Stimulated activated CD8-positive, alpha-beta memory T cell treated with anti-CD3 and anti-CD28 coated beads, Interleukin-7, amount 100 ng/mL, for 4 hours (primary cell): ENCODE measurements around the gene MALL.
"Not testable (repeated sequence)": the region's sequence is repeated elsewhere in the genome, so short reads cannot be mapped to it uniquely, and the experiment has no call there.

Source experiments
- DNase-seq, 2 donors: peaks; one replicate each; pipeline ENCODE4 v3.0.0-alpha.2; 2020; ENCODE audit warnings: low read depth in 2 of 2

MALL gene

GRCh38 chr2:110115291-110116032 is at the start of gene MALL:
Gene MALL, minus strand, starts transcription at chr2:110115822. Its CDS starts 30 bp downstream, at chr2:110115792.
- DNase-seq, result no peak

- DNase-seq, result peak in 1 of 2 donors; percentile 9
Observed at GRCh38 chr2:110157153-110157793, 41.7 kb upstream of the MALL start.

- DNase-seq, result not testable (repeated sequence)
Observed at GRCh38 chr2:110154828-110155227, 39.2 kb upstream of the MALL start.

DNA sequence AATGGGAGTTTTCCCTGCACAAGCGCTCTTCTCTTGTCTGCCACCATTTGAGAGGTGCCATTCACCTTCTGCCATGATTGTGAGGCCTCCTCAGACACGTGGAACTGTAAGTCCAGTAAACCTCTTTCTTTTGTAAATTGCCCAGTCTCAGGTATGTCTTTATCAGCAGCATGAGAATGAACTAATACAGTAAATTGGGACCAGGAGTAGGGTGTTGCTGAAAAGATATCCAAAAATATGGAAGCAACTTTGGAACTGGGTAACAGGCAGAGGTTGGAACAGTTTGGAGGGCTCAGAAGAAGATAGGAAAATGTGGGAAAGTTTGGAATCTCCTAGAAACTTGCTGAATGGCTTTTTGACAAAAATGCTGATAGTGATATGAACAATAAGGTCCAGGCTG is 38.6 kb upstream of the MALL start:
- not testable (repeated sequence) for DNase-seq

GRCh38 chr2:110153416-110153815 is 37.8 kb upstream of the MALL start:
- DNase-seq, result no peak

DNA sequence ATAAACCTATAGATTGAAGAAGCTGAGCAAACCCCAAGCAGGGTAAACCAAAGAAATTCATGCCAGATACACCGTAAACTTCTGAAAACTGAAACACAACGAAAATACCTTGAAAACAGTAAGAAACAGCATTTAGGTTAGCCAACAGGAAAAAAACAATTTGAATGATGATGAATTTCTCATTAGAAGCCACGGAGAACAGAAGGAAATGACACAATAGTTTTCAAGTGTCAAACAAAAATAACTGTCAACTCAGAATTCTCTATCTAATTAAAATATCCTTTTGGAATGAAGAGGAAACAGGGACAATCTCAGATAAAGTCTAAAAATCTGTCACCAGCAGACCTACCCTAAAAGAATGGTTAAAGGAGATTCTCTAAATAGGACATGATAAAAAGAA is 37.3 kb upstream of the MALL start:
- no peak for DNase-seq

DNA sequence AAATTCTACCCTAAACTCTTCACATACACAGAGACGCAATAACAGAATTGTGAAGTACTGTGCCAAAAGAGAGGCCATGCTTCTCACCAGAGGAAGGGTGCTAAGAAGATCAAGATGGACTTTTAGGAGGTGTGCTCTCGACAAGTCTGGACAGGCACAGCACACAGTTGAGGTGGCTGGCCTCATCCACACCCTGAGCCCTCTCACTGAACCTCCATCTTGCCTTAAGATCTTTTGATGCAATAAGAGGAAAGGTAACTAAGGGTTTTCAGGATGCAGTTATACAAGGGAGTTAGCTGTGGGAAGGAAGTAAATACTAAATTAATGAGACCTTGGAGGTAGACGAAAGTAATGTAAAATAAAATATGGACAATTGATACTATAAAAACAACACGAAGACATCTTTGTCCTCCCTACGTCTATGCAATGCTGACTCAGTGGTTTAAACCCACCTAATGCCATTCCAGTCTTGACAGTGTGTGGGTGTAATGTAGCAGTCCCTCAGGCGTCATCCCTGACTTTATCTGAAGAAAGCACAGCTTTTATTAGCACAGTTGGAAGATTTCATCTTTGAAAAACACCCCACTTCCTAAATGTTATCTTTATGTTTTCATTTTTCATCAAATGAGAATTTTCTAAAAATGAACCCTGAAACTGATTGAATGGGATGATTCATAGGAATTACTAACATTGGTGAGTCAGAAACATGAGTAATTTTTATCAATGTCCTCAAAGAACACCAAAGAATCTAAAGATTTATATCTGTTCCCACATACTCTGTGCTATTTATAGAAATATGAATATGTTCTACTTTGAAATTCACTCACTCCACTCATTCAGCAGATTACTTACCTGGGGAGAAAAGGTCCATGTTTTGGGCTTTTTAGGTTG is 34.0 kb upstream of the MALL start:
- DNase-seq, result no peak

DNA sequence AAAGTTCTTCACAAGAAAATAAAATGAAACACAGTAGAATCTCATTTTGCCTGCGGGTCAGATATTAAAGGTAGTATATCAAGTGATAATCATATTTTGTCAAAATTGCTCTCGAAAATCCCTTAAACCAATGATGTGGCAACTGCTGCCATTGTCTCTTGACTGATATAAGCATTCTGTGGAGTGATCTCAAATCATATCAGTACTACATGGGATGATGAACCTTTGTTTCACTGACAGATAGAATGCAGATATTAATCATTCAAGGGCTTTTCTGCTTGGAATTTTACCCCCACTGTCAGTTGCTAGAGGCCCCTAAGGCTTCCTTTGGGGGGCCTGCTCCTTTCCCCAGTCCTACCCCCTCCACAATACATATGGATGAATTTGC is 31.3 kb upstream of the MALL start:
- no peak for DNase-seq

GRCh38 chr2:110146183-110146944 is 30.7 kb upstream of the MALL start:
- DNase-seq, result no peak

DNA sequence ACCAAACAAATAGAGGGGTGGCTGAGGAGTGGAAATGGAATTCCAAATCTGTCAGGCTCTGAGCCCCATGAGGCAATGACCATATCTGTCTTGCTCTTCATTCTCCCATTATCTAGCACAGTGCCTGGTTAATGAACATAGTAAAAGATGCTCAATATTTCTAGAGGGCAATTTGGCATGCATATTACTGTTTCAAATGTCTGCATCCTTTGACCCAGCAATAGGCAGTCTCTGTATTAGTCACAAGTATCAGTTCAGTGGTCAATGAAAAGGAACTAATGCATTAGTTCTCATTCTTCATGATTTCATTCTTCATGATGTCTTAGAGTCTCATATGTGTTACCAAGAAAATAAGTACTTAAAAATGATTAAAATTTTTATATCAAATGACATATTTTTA is 28.4 kb upstream of the MALL start:
- no peak for DNase-seq

DNA sequence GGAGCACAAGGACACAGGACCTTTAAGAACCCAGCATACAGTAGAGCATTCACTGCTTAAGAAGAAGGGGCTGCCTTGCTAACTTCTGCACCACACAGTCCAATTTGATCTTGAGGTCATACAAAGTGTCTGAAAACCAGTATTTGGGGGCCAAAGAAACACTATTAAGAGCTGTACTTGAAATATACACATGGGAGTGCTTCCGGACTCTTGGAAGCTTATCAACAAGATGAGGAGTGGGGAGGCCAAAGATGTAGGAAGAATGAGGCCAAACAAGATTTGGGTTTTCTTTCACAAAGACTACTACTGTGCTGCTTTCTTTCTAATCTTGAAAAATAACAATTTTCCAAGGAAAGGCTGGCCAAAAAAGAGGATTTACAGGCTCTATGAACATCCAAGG is 24.8 kb upstream of the MALL start:
- DNase-seq, result no peak

GRCh38 chr2:110134025-110134424 is 18.4 kb upstream of the MALL start:
- no peak for DNase-seq

DNA sequence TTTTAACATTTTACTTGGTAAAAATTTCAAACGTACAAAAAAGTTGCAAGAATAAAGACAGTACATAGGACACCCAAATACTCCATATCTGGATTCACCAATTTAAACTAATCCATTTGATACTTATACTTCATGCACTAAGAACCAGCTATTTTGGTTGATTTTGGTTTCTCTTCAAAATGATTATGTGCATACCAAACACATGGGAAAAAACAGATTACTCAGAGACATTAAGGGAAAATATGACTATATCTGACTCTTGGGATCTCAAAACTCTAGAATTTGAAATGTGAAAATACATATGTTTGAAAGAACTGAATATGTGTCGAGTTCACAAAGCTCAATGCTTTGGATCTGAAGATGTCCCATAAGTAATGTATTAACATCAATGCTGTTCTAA is 15.5 kb upstream of the MALL start:
- DNase-seq, result no peak

GRCh38 chr2:110130757-110131156 is 15.1 kb upstream of the MALL start:
- DNase-seq, result no peak

DNA sequence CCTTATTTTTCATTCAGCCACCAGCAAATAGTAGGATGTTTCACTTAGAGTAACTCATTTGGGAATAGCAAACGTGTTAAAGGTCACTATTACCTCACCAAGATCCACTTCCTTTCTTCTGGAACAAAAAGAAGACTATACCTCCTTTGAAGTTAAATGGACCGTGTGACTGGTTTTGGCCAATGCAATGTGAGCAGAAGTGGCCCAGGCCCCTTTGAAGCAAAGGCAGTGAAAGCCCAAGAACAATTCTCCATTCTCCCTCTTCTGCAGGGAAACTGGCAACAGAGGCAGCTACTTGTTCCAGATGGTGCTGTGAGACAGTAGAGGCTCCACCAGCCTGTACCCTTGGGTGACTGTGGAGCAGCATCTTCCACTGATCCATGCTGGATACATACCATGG is 11.3 kb upstream of the MALL start:
- no peak for DNase-seq

- DNase-seq, result no peak
Observed at GRCh38 chr2:110126086-110126773, 10.6 kb upstream of the MALL start.

GRCh38 chr2:110124939-110125691 is 9.5 kb upstream of the MALL start:
- DNase-seq, result no peak

DNA sequence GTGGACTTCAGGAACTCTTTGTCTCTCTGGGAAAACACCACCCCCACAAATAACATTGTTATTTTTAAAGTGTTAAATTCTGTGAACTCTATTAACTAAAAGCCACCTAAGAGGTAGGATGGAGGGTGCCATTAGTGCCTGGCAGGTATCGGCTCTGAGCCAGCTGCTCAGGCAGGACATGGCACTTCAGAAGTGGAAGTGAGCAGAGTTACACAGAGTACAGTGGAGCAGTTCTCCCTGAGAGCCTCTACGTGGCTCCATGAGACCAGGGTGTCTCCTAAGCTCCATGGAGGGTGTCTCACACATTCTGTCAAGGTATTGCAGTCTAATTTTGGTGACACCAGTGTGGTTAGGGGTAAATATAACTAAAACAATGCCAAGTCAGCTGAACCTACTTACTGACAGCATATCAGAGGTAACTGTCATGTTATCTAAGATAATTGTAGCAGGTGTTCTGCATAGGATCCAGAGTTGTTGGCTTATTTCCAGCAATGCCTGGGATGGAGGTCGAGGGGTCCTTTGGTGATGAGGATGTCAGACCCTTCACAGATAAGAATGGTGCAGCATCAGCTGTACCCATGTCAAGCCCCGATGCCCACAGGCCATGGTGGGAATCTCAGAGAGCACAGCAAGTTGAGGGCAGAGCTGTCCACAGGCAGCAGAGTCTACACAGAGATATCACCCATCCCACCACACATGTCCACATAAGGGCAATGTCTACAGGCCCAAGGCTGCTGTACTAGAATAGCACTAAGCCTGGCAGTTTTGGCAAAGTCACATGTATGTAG is 8.6 kb upstream of the MALL start:
- no peak for DNase-seq

- no peak for DNase-seq
Observed at GRCh38 chr2:110121592-110121991, 6.0 kb upstream of the MALL start.

DNA sequence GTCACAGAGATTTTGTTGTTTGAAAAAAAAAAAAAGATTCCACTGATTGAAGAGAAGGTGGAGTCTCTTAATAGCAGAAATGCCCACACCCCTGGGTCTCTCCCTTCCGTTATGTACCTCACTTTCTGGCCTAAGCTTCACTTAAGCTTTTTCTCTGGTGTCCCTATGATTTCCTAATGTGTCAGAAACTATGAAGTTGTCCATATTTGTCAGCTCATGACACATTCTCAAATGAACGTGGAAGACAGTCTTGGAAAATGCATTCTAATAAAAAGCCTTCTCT is 5.4 kb upstream of the MALL start:
- DNase-seq, result no peak
